ENCODE data around the gene MCM6.

DNA sequence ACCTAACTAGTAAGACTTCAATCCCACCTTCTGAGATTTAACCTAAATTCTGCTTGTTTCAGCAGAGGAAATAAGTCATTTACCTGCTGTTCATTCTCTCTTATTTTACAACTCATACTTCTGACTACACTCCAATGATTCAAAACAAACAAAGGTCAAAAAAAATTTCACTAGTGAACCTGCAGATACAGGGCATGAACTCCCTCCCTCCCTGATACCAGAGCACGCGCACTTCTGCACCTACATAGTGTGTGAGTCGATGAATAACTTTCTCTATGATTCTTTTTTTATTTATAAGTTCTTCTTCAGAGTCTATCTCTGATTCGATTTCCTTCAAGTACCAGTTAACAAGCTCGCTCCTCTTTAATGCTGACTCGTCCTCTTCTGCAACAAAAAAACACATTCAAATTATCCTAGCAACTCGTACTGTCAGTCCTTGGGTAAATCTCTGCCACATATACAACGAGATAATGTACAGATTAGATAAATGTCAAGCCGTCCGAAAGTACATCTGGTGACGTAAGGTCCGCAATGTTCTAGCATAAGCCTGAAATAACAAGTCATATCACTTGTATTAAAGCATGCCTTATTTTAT lies 31.8 kb downstream of the MCM6 start:
- TF ChIP-seq CTCF (IDR thresholded peaks at IDR 0.05; ENCODE audit: insufficient read depth, low read depth, low read length) (no peak), EZH2 (IDR thresholded peaks at IDR 0.05; ENCODE audit: insufficient read depth, low read length) (no peak)

All from astrocyte (in vitro differentiated cells and primary cell).